ENCODE results near the gene POC1B.

DNA sequence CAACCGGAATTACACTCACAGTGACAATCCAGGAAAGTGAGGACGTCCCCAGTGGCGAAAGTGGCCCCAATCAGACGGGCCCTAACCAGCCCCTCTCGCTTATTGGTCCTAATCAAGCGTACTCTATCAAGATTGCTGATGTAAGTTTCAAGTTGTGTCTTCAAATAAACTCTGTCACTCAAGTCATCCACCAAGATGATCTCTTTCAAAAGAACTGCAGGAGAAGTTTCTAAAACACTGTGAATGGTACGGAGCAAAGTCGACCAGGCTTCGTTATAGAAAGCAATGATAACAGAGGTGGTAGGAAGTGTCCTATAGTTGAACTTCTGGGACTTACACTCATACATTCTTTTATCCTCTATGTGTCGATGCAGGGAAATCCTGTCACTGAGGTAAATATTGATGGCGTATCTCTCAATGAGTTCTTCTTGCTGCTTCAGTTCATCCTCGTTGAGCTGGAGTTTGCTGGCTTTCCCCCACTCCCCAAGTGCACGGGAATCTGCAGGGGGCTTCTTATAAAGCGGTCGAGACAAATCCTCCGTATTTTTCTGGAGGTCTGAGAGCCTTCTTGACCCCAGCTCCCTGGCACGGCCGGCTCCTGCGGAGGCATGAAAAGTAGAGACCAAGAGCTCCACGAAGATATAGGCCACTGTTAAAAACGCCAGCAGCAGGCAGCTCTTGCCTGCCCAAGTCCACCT is 1.9 kb downstream of the POC1B start:
- TF ChIP-seq, protein P1, sequence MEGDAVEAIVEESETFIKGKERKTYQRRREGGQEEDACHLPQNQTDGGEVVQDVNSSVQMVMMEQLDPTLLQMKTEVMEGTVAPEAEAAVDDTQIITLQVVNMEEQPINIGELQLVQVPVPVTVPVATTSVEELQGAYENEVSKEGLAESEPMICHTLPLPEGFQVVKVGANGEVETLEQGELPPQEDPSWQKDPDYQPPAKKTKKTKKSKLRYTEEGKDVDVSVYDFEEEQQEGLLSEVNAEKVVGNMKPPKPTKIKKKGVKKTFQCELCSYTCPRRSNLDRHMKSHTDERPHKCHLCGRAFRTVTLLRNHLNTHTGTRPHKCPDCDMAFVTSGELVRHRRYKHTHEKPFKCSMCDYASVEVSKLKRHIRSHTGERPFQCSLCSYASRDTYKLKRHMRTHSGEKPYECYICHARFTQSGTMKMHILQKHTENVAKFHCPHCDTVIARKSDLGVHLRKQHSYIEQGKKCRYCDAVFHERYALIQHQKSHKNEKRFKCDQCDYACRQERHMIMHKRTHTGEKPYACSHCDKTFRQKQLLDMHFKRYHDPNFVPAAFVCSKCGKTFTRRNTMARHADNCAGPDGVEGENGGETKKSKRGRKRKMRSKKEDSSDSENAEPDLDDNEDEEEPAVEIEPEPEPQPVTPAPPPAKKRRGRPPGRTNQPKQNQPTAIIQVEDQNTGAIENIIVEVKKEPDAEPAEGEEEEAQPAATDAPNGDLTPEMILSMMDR (IDR thresholded peaks at IDR 0.05; ENCODE audit: low read length) = no peak
- no peak for TF ChIP-seq EZH2 (IDR thresholded peaks at IDR 0.05; ENCODE audit: borderline replicate concordance, low read length)

Measured in OCI-LY1 (cell line).